Stimulated activated CD4-positive, alpha-beta T cell treated with anti-CD3 and anti-CD28 coated beads, Interleukin-12 subunit alpha, Interleukin-12 subunit beta, amount 100 ng/mL, for 24 hours (primary cell): ENCODE results near the gene PSMB3.

Source experiments
- DNase-seq, 2 experiments: peaks; one replicate each; pipeline ENCODE4 v3.0.0-alpha.2; 2020; ENCODE audit warnings: low read depth in 2 of 2

Gene PSMB3

GRCh38 chr17:38796451-38797157 is 44.1 kb downstream of the PSMB3 start:
- no peak for DNase-seq

- DNase-seq, result no peak
These were observed 44.6 kb downstream of the PSMB3 start for GRCh38 chr17:38797158-38797490.

GRCh38 chr17:38797828-38798227 is 45.3 kb downstream of the PSMB3 start:
- no peak for DNase-seq

- peak; percentile 4 to 29 for DNase-seq
These were observed 46.3 kb downstream of the PSMB3 start for GRCh38 chr17:38798614-38799500.

- DNase-seq, result peak; percentile 78 to 89
These were observed 47.1 kb downstream of the PSMB3 start, which contains the start of gene PIP4K2B for GRCh38 chr17:38799501-38800236. Gene PIP4K2B, minus strand, starts transcription at chr17:38799556. Its CDS starts 132 bp downstream, at chr17:38799424.

GRCh38 chr17:38800237-38800760 is 47.8 kb downstream of the PSMB3 start:
- no peak for DNase-seq

- no peak for DNase-seq
These were observed 57.3 kb downstream of the PSMB3 start for GRCh38 chr17:38809828-38810227.
